MM.1S (cell line): ENCODE data around the gene IL1RAPL1.
"Not testable (repeated sequence)": the region's sequence is repeated elsewhere in the genome, so short reads cannot be mapped to it uniquely, and the experiment has no call there.

ENCODE experiments used
- DNase-seq: peaks from one replicate; pipeline ENCODE4 v3.0.0-alpha.2; 2015
- H2AFZ ChIP-seq: fragments of 300-600 bp; sonication (generic); 2 replicates; pipeline ENCODE4 v1.6.0; 2016; ENCODE audit warnings: antibody characterized with exemption, low read length
- H3F3A ChIP-seq: fragments of 300-600 bp; sonication (generic); 2 replicates; pipeline ENCODE4 v1.6.1; 2016; ENCODE audit warnings: mild to moderate bottlenecking, antibody characterized with exemption, low read length, moderate library complexity, mixed read lengths; ENCODE audit not compliant: insufficient read depth
- H3K27ac ChIP-seq: fragments of 300-600 bp; sonication (generic); 2 replicates; pipeline ENCODE4 v1.5.1; 2016; ENCODE audit warnings: mild to moderate bottlenecking, low read length
- H3K27me3 ChIP-seq: fragments of 300-600 bp; sonication (generic); replicated peaks from 2 replicates; pipeline ENCODE4 v1.6.0; 2016; ENCODE audit warnings: low read length; ENCODE audit not compliant: insufficient read depth
- H3K36me3 ChIP-seq: fragments of 300-600 bp; sonication (generic); replicated peaks from 2 replicates; pipeline ENCODE4 v1.6.1; 2016; ENCODE audit warnings: mild to moderate bottlenecking, low read length, mixed read lengths; ENCODE audit not compliant: insufficient read depth
- H3K4me1 ChIP-seq: fragments of 300-600 bp; sonication (generic); 2 replicates; pipeline ENCODE4 v1.6.1; 2016; ENCODE audit warnings: low read length, mixed read lengths
- H3K4me2 ChIP-seq: fragments of 300-600 bp; sonication (generic); 2 replicates; pipeline ENCODE4 v1.6.0; 2016; ENCODE audit warnings: low read depth, low read length
- H3K4me3 ChIP-seq: fragments of 300-600 bp; sonication (generic); 2 replicates; pipeline ENCODE4 v1.5.1; 2016; ENCODE audit warnings: low read length, mixed read lengths
- H3K79me2 ChIP-seq: fragments of 300-600 bp; sonication (generic); 2 replicates; pipeline ENCODE4 v1.6.1; 2016; ENCODE audit warnings: mixed run types, low read length, mixed read lengths
- H3K9ac ChIP-seq: fragments of 300-600 bp; sonication (generic); 2 replicates; pipeline ENCODE4 v1.6.1; 2016; ENCODE audit warnings: low read length, mixed read lengths
- H3K9me2 ChIP-seq: fragments of 300-600 bp; sonication (generic); replicated peaks from 2 replicates; pipeline ENCODE4 v1.6.1; 2016; ENCODE audit warnings: mild to moderate bottlenecking, low read length, mixed read lengths; ENCODE audit not compliant: insufficient read depth
- H3K9me3 ChIP-seq: fragments of 300-600 bp; sonication (generic); replicated peaks from 2 replicates; pipeline ENCODE4 v1.6.1; 2016; ENCODE audit warnings: mild to moderate bottlenecking, low read length, mixed read lengths; ENCODE audit not compliant: insufficient read depth
- H4K20me1 ChIP-seq: fragments of 300-600 bp; sonication (generic); 2 replicates; pipeline ENCODE4 v1.6.1; 2016; ENCODE audit warnings: mild to moderate bottlenecking, low read length, moderate library complexity, mixed read lengths; ENCODE audit not compliant: insufficient read depth
- EZH2 ChIP-seq: fragments of 300-600 bp; sonication (generic); optimal IDR thresholded peaks from 2 replicates; pipeline ENCODE3; 2017; ENCODE audit warnings: low read depth, mild to moderate bottlenecking, antibody characterized with exemption, low read length, mixed read lengths
- EZH2phosphoT487 ChIP-seq: fragments of 300-600 bp; sonication (generic); IDR thresholded peaks from 2 replicates; pipeline ENCODE4 v1.6.1; 2018; ENCODE audit warnings: antibody characterized with exemption, low read length
- TF ChIP-seq, protein P1 (sequence below): fragments of 300-600 bp; sonication (generic); IDR thresholded peaks from 2 replicates; pipeline ENCODE4 v1.5.1; 2016; ENCODE audit warnings: antibody characterized with exemption, low read length, mixed read lengths

The IL1RAPL1 gene

GRCh38 chrX:29107231-29107630, 520.0 kb downstream of the IL1RAPL1 start:
- no peaks in the 10 kb centered on the region for H3K36me3 ChIP-seq
- no peak overlapping the region for H3K4me3 ChIP-seq
- no peak overlapping the region for H3K4me2 ChIP-seq
- no peaks in the 10 kb centered on the region for H3F3A ChIP-seq
- TF ChIP-seq EZH2phosphoT487 (no peak), EZH2 (no peak)
- TF ChIP-seq, protein P1, sequence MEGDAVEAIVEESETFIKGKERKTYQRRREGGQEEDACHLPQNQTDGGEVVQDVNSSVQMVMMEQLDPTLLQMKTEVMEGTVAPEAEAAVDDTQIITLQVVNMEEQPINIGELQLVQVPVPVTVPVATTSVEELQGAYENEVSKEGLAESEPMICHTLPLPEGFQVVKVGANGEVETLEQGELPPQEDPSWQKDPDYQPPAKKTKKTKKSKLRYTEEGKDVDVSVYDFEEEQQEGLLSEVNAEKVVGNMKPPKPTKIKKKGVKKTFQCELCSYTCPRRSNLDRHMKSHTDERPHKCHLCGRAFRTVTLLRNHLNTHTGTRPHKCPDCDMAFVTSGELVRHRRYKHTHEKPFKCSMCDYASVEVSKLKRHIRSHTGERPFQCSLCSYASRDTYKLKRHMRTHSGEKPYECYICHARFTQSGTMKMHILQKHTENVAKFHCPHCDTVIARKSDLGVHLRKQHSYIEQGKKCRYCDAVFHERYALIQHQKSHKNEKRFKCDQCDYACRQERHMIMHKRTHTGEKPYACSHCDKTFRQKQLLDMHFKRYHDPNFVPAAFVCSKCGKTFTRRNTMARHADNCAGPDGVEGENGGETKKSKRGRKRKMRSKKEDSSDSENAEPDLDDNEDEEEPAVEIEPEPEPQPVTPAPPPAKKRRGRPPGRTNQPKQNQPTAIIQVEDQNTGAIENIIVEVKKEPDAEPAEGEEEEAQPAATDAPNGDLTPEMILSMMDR = no peak
- no peak for DNase-seq
- H2AFZ ChIP-seq = no peak overlapping the region
- H3K27me3 ChIP-seq = no peaks in the 10 kb centered on the region
- no peak overlapping the region for H3K9ac ChIP-seq
- H3K9me3 ChIP-seq = no peaks in the 10 kb centered on the region
- no peaks in the 10 kb centered on the region for H3K79me2 ChIP-seq
- H3K27ac ChIP-seq = no peak overlapping the region
- H4K20me1 ChIP-seq = no peaks in the 10 kb centered on the region
- no peaks in the 10 kb centered on the region for H3K9me2 ChIP-seq
- H3K4me1 ChIP-seq = no peaks in the 10 kb centered on the region

- no peak overlapping the region for H3K27ac ChIP-seq
- H3K27me3 ChIP-seq = no peaks in the 10 kb centered on the region
- no peaks in the 10 kb centered on the region for H3K36me3 ChIP-seq
- no peak overlapping the region for H2AFZ ChIP-seq
- H3K79me2 ChIP-seq = no peaks in the 10 kb centered on the region
- H3K9ac ChIP-seq = no peak overlapping the region
- no peak overlapping the region for H3K4me3 ChIP-seq
- no peaks in the 10 kb centered on the region for H3K9me2 ChIP-seq
- H4K20me1 ChIP-seq = no peaks in the 10 kb centered on the region
- H3F3A ChIP-seq = no peaks in the 10 kb centered on the region
- no peaks in the 10 kb centered on the region for H3K4me1 ChIP-seq
- no peak for DNase-seq
- TF ChIP-seq EZH2phosphoT487 (no peak), EZH2 (no peak)
- TF ChIP-seq, protein P1 = no peak
- H3K9me3 ChIP-seq = no peaks in the 10 kb centered on the region
- no peak overlapping the region for H3K4me2 ChIP-seq
These were observed 522.8 kb downstream of the IL1RAPL1 start for GRCh38 chrX:29110041-29110440.

GRCh38 chrX:29113221-29113620, 526.0 kb downstream of the IL1RAPL1 start:
- DNase-seq = no peak

DNA sequence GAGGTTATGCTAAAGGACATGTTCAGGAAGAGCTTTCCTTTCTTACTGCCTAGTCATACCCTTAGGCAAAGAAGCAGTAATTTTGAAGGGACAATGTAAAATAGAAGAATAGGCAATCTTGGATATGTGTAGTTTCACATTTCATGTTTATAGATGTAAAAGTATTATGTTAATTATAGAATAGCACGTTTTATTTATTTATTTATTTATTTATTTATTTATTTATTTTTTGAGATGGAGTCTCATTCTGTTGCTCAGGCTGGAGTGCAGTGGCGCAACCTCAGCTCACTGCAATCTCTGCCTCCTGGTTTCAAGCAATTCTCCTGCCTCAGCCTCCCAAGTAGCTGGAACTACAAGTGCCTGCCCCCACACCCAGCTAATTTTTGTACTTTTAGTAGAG, 535.6 kb downstream of the IL1RAPL1 start:
- not testable (repeated sequence) for H3K9ac ChIP-seq, H3K4me1 ChIP-seq, H3K9me3 ChIP-seq, DNase-seq, H3F3A ChIP-seq, H4K20me1 ChIP-seq, H3K79me2 ChIP-seq, H3K27me3 ChIP-seq, H2AFZ ChIP-seq, H3K36me3 ChIP-seq, H3K27ac ChIP-seq, H3K4me2 ChIP-seq, H3K9me2 ChIP-seq, H3K4me3 ChIP-seq

More at GRCh38 chrX:29113221-29113620, 526.0 kb downstream of the IL1RAPL1 start:
- no peaks in the 10 kb centered on the region for H3K9me3 ChIP-seq
- H3K27ac ChIP-seq = no peak overlapping the region
- no peaks in the 10 kb centered on the region for H3K79me2 ChIP-seq
- H3K4me1 ChIP-seq = no peaks in the 10 kb centered on the region
- no peaks in the 10 kb centered on the region for H4K20me1 ChIP-seq
- H3K4me3 ChIP-seq = no peak overlapping the region
- H3F3A ChIP-seq = no peaks in the 10 kb centered on the region
- H3K36me3 ChIP-seq = no peaks in the 10 kb centered on the region
- no peaks in the 10 kb centered on the region for H3K9me2 ChIP-seq
- H3K27me3 ChIP-seq = no peaks in the 10 kb centered on the region
- H3K4me2 ChIP-seq = no peak overlapping the region
- no peak overlapping the region for H2AFZ ChIP-seq
- TF ChIP-seq EZH2 = no peak
- no peak for TF ChIP-seq EZH2phosphoT487
- no peak overlapping the region for H3K9ac ChIP-seq
